ENCODE data around the gene MSS51.

DNA sequence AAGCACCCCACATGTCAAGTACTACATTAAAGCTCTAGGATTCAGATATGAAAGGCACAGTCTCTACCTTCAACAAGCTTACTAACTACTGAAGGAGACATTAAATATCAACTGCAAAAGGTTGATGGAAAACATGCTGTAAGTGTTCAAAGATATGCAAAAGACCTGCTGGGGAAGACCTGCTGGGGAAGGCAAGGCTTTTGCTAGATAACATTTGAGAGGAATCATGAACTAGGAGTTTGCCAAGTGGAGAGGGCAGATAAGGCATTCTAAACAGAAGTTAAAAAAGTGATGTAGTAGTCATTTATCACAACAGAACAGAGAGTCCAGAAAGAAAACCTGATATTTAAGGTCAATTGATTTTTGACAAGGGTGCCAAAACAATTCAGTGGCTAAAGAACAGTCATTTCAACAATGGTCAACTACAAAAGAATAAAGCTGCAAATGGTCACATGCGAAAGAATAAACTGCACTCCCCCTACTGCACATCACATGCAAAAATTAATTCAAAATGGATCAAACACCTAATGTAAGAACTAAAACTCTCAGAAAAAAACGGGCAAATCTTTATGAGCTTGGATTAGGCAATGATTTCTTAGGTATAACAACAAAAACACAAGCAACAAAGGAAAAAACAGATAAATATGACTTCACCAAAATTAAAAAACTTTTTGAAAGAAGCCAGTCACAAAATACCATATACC is 23.0 kb upstream of the MSS51 start:
- TF ChIP-seq POLR2A (IDR thresholded peaks at IDR 0.05; ENCODE audit: low read depth, low read length) (no peak), EZH2 (IDR thresholded peaks at IDR 0.05; ENCODE audit: borderline replicate concordance, low read depth, low read length, severe bottlenecking) (no peak), POLR2AphosphoS5 (IDR thresholded peaks at IDR 0.05; ENCODE audit: insufficient read depth, low read depth, low read length) (no peak), JUN (IDR thresholded peaks at IDR 0.05; ENCODE audit: borderline replicate concordance, insufficient read depth, insufficient read length, low read depth) (no peak), GATA2 (IDR thresholded peaks at IDR 0.05; ENCODE audit: insufficient read depth, insufficient read length, low read depth, low read length) (no peak)
- TF ChIP-seq, protein P1, sequence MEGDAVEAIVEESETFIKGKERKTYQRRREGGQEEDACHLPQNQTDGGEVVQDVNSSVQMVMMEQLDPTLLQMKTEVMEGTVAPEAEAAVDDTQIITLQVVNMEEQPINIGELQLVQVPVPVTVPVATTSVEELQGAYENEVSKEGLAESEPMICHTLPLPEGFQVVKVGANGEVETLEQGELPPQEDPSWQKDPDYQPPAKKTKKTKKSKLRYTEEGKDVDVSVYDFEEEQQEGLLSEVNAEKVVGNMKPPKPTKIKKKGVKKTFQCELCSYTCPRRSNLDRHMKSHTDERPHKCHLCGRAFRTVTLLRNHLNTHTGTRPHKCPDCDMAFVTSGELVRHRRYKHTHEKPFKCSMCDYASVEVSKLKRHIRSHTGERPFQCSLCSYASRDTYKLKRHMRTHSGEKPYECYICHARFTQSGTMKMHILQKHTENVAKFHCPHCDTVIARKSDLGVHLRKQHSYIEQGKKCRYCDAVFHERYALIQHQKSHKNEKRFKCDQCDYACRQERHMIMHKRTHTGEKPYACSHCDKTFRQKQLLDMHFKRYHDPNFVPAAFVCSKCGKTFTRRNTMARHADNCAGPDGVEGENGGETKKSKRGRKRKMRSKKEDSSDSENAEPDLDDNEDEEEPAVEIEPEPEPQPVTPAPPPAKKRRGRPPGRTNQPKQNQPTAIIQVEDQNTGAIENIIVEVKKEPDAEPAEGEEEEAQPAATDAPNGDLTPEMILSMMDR (IDR thresholded peaks at IDR 0.05; ENCODE audit: extremely low read depth in 1 of 2, insufficient read depth in 1 of 2, low read depth in 1 of 2, low read length in 2 of 2) = no peak
- TF ChIP-seq, protein P2, sequence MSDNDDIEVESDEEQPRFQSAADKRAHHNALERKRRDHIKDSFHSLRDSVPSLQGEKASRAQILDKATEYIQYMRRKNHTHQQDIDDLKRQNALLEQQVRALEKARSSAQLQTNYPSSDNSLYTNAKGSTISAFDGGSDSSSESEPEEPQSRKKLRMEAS (IDR thresholded peaks at IDR 0.05; ENCODE audit: insufficient read depth, insufficient read length) = no peak
